Esophagus muscularis mucosa (tissue), 4 donors: ENCODE measurements around the gene ZBED1. TPM values are rescaled to one million over a fixed set of nuclear protein-coding genes. Genes with fewer than 3 reads are reported as not detected.
A peak's percentile ranks its signal among the peaks of the same experiment; 100 is the strongest.

Source experiments
- DNase-seq: peaks from one replicate; pipeline ENCODE4 v3.0.0-alpha.2; 2017; ENCODE audit errors: extremely low spot score
- H3K27ac ChIP-seq, 4 donors: fragments of 200-600 bp; sonication (generic); replicated peaks in 1 of 4; 1 replicate in 3 of 4; 2 replicates in 1 of 4; pipeline ENCODE4 v1.5.1; 2016 to 2019; ENCODE audit warnings: mild to moderate bottlenecking in 1 of 4
- H3K27me3 ChIP-seq, 4 donors: fragments of 200-600 bp; sonication (generic); one replicate each; pipeline versions ENCODE4 v1.5.1 to v1.6.0; 2016 to 2019
- H3K36me3 ChIP-seq, 4 donors: fragments of 200-600 bp; sonication (generic); one replicate each; pipeline ENCODE4 v1.5.1; 2016 to 2019
- H3K4me1 ChIP-seq, 4 donors: fragments of 200-600 bp; sonication (generic); one replicate each; pipeline ENCODE4 v1.5.1; 2016 to 2019
- H3K4me3 ChIP-seq, 4 donors: fragments of 200-600 bp; sonication (generic); 1 replicate in 2 of 4; 2 replicates in 2 of 4; pipeline ENCODE4 v1.5.1; 2016 to 2019; ENCODE audit warnings: mild to moderate bottlenecking in 4 of 4, moderate library complexity in 1 of 4
- H3K9me3 ChIP-seq, 4 donors: fragments of 200-600 bp; sonication (generic); 1 replicate in 3 of 4; 2 replicates in 1 of 4; pipeline ENCODE4 v1.5.1; 2016 to 2019
- CTCF ChIP-seq, 3 experiments: fragments of 200-600 bp in 2 of 3; fragments of 450-650 bp in 1 of 3; sonication (generic) in 2 of 3; IDR thresholded peaks; one replicate each; pipeline ENCODE4 v1.5.1; 2017 to 2019; ENCODE audit warnings: antibody characterized with exemption in 3 of 3, mild to moderate bottlenecking in 2 of 3, moderate library complexity in 1 of 3
- EP300 ChIP-seq: sonication (generic); formaldehyde crosslinking; IDR thresholded peaks from one replicate; pipeline ENCODE4 v1.6.1; 2017; ENCODE audit warnings: antibody characterized with exemption
- POLR2A ChIP-seq: fragments of 450-650 bp; IDR thresholded peaks from one replicate; pipeline ENCODE4 v1.6.1; 2017; ENCODE audit warnings: antibody characterized with exemption, moderate library complexity, mild to moderate bottlenecking, low read depth
- POLR2AphosphoS5 ChIP-seq, 2 donors: sonication (generic); formaldehyde crosslinking; IDR thresholded peaks; one replicate each; pipeline ENCODE4 v1.6.1; 2017; ENCODE audit warnings: antibody characterized with exemption in 2 of 2
- WGBS: methylation state at CpG from one replicate; pipeline ENCODE4 v1.1.5; 2018; 5-methylcytosine and 5-hydroxymethylcytosine counted together
- intact Hi-C: fragments of 100-400 bp; cut with DNase I; formaldehyde crosslinking; loops from one replicate; pipeline ENCODE4 v1.15.1; 2023
- total RNA-seq, 4 donors: library from RNA; depleted of rRNA; stranded (reverse); fragments of >200 nt; gene quantifications; one replicate each; pipeline versions ENCODE4 v1.1.0 to v1.2.1, GENCODE V29; 2016

Gene ZBED1
- total RNA-seq, 4 donors from 2014 or later = 32.8 to 44.8 (median 39.5) TPM

DNA sequence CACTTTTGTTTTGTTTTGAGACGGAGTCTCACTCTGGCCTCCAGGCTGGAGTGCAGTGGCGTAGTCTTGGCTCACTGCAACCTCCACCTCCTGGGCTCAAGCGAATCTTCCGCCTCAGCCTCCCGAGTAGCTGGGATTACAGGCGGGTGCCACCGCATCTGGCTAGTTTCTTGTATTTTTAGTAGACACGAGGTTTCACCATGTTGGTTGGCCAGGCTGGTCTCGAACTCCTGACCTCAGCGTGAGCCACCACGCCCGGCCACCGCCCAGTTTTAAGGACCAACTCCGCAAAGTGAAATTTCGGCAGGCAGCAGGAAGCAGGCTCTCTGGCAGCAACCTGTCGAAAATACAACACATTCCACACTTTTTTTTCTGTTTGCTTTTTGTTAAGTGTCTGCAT lies 13.4 kb downstream of the ZBED1 start:
- Histone ChIP-seq H3K27me3 (no peaks in the 10 kb centered on the region), H3K27ac (no peak overlapping the region), H3K4me3 (no peak overlapping the region), H3K4me1 (peaks cover 0 to 36% (median 34%) of the 10 kb centered on the region in 4 donors), H3K9me3 (no peaks in the 10 kb centered on the region), H3K36me3 (peaks cover 35 to 51% (median 45%) of the 10 kb centered on the region in 4 donors)
- intact Hi-C loops = no loop called here
- 97% methylated on average over 16 of the region's 16 CpGs for WGBS
- DNase-seq = no peak
- TF ChIP-seq POLR2A (no peak), CTCF (IDR thresholded peaks at IDR 0.05) (no peak), EP300 (no peak), POLR2AphosphoS5 (IDR thresholded peaks at IDR 0.05) (no peak)

DNA sequence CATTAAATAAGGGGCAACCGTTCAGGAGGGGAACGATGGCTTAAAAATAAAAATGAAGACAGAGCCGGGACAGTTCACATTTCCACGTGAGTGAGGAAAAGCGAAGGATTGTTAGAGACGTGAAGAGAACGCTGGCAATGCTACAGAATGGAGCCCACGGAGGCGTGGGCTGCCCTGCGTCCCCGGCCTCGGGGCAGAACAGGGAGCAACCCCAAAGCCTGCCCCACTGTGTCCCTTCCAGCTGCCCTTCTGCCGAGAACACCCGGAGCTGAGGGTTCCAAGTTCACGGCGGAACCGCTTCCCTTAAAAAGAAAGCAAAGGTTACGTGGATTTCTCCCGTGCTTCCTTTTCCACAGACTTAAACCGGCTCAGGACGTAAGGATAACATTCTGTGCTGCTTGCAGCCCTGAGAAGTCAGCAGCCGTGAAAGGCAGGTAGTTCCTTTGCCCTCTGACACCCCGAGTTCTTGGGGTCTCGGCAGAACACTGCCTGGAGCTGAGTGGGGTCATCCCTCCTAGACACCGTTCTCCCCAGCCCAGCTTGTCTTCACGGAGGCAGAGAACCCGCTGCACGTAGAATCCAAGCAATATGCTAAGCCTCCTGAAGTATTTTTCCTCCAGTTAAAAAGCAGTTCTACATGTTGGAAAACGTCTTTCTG lies 14.2 kb downstream of the ZBED1 start:
- Histone ChIP-seq H3K4me3 (no peak overlapping the region), H3K27me3 (no peaks in the 10 kb centered on the region), H3K36me3 (peaks cover 35 to 51% (median 45%) of the 10 kb centered on the region in 4 donors), H3K4me1 (peaks cover 0 to 36% (median 33%) of the 10 kb centered on the region in 4 donors), H3K27ac (peak overlapping the region in 2 of 4 donors; percentile 74 to 86), H3K9me3 (no peaks in the 10 kb centered on the region)
- WGBS = 84% methylated on average over 29 of the region's 29 CpGs
- no peak for TF ChIP-seq EP300
- TF ChIP-seq POLR2AphosphoS5 (IDR thresholded peaks at IDR 0.05) = no peak
- TF ChIP-seq CTCF (IDR thresholded peaks at IDR 0.05) = no peak
- TF ChIP-seq POLR2A = no peak
- DNase-seq = no peak
- intact Hi-C loops = no loop called here

DNA sequence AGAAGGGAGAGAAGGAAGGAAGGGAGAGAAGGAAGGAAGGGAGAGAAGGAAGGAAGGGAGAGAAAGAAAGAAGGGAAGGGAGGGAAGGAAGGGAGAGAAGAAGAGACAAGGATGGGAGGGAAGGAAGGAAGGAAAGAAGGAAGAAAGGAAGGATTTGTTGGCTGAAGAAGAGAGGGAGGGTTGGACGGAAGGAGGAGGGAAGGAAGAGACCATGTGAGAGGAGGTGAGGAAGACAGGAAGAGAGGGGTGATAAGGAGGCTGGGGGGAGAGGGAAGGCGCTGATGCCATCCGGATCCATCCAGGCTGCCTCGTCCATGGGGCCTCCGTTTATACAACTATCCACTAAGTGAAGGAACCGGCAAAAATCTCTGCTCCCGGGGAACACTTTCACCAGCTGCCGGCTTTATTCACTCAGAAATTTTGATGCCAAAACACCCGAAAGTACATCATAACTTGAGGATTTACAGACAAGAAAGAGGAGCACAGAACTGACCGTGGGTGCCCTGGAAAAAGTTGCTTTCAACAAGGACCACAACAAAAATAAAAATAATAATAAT lies 14.9 kb downstream of the ZBED1 start:
- no peak for TF ChIP-seq EP300
- TF ChIP-seq POLR2A = no peak
- no peak for TF ChIP-seq CTCF (IDR thresholded peaks at IDR 0.05)
- TF ChIP-seq POLR2AphosphoS5 (IDR thresholded peaks at IDR 0.05) = no peak
- Histone ChIP-seq H3K27ac (peak overlapping the region; percentile 40 to 86 (median 70)), H3K4me1 (peaks cover 0 to 36% (median 33%) of the 10 kb centered on the region in 4 donors), H3K9me3 (no peaks in the 10 kb centered on the region), H3K36me3 (peaks cover 35 to 48% (median 43%) of the 10 kb centered on the region in 4 donors), H3K27me3 (no peaks in the 10 kb centered on the region), H3K4me3 (peak overlapping the region in 1 of 4 donors; percentile 37)
- intact Hi-C loops = no loop called here
- DNase-seq = no peak
- WGBS = 75% methylated on average over 10 of the region's 10 CpGs

DNA sequence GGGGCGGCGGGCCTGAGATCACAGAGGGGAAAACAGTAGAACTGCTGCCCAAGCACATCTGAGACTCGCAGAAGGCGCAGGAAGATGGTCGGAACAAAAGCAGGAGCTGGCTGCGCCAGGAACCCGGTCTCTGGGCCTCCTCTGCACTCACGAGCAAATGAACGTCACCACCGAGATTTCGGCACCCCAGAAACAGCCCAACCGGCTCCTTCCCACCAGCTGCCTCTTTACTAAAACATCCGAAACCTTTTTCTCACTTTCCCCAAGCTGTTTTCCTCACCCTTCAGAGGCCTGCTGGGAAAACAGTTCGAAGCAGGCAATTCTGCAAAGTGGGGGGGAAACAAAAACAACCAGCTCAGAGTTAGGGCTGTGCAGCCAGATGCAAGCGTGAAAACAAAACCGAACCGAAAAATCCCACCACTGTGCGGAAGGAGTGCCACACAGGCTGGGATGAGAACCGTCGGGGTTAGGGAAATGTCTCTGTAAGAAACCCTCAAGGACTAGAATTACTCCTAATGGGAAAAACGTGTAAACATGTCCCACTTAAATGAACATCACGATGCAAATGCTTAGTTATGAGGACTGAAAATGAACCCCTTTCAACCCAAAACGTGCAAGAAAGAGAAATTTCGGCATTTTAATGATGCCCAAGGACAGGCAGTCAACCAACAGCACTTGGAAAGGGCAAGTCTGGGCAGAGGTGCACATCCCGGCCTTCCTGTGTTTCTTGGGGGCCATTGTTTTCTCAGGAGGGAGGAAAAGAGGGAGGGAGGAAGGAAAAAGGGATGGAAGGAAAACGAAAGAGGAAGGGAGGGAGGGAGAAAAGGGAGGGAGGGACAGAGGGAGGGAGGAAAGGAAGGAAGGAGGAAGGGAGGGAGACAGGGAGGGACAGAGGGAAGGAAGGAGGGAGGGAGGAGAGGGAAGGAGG lies 15.8 kb downstream of the ZBED1 start:
- no peak for DNase-seq
- TF ChIP-seq CTCF (IDR thresholded peaks at IDR 0.05) (no peak), EP300 (no peak), POLR2A (no peak), POLR2AphosphoS5 (IDR thresholded peaks at IDR 0.05) (no peak)
- Histone ChIP-seq H3K27ac (peak overlapping the region; percentile 67 to 86 (median 76)), H3K27me3 (no peaks in the 10 kb centered on the region), H3K9me3 (no peaks in the 10 kb centered on the region), H3K4me1 (peaks cover 0 to 36% (median 33%) of the 10 kb centered on the region in 4 donors), H3K36me3 (peaks cover 26 to 39% (median 35%) of the 10 kb centered on the region in 4 donors), H3K4me3 (peak overlapping the region; percentile 34 to 41 (median 36))
- intact Hi-C loops = no loop called here
- WGBS = 34% methylated on average over 26 of the region's 26 CpGs
